Upper lobe of right lung (tissue), 1 donor: Measurements from ENCODE around the gene CLRN3. TPM values are rescaled to one million over a fixed set of nuclear protein-coding genes. Genes with fewer than 3 reads are reported as not detected.

Source experiments
- ATAC-seq: fragments of 200-7000 bp; cut with Tn5 transposase; one replicate; pipeline ENCODE4 v1.9.1; 2020; ENCODE audit warnings: mild to moderate bottlenecking, moderate library complexity
- DNase-seq: peaks from one replicate; pipeline ENCODE4 v3.0.0-alpha.2; 2020
- H3K27ac ChIP-seq: fragments of 200-600 bp; one replicate; pipeline ENCODE4 v1.8.0; 2022
- H3K27me3 ChIP-seq: fragments of 200-600 bp; one replicate; pipeline ENCODE4 v1.8.0; 2022; ENCODE audit warnings: mild to moderate bottlenecking
- H3K36me3 ChIP-seq: fragments of 200-600 bp; one replicate; pipeline ENCODE4 v1.8.0; 2022
- H3K4me1 ChIP-seq: fragments of 200-600 bp; one replicate; pipeline ENCODE4 v1.8.0; 2022
- H3K4me3 ChIP-seq: fragments of 200-600 bp; one replicate; pipeline ENCODE4 v1.8.0; 2022; ENCODE audit warnings: mild to moderate bottlenecking
- H3K9me3 ChIP-seq: fragments of 200-600 bp; one replicate; pipeline ENCODE4 v1.8.0; 2022
- intact Hi-C: fragments of 100-400 bp; cut with DNase I; formaldehyde crosslinking; loops from one replicate; pipeline ENCODE4 v1.11.0; 2022
- total RNA-seq: library from RNA; stranded (reverse); fragmentation: NEBNext Ultra II Directional; extraction: Animal tissue kit (Norgen Biotek cat#: 25700); gene quantifications from one replicate; pipeline ENCODE4 v1.2.1, GENCODE V29; 2021
- TF ChIP-seq, protein P1 (sequence below): fragments of 200-600 bp; IDR thresholded peaks from one replicate; pipeline ENCODE4 v1.8.0; 2022; ENCODE audit warnings: antibody characterized with exemption
- donor health status: DM: no; HTN: yes; CAD: no; lungs with severe emphysema.

The CLRN3 gene
- total RNA-seq, 1 donor from 2014 or later, result not detected

DNA sequence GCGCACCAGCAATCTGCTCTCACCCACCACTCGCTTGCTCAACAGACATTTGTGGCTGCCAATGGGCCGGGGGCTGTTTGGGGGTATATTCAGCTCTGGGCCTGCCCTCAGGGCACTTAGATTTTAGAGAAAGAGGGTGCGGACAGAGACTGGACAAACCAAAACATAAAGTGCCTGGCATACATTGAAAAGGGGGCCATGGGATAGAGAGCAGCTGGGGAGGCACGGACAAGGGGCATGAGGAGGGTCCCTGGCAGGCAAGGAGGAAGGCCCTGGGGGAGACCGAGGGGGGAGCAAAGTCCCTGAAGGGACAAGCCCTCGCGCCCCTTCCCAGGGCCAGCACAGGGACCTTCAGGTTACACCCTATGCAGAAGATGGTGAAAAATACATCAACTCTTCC, 43.5 kb downstream of the CLRN3 start:
- H3K27me3 ChIP-seq, result no peaks in the 10 kb centered on the region
- H3K27ac ChIP-seq, result no peak overlapping the region
- TF ChIP-seq, protein P1, sequence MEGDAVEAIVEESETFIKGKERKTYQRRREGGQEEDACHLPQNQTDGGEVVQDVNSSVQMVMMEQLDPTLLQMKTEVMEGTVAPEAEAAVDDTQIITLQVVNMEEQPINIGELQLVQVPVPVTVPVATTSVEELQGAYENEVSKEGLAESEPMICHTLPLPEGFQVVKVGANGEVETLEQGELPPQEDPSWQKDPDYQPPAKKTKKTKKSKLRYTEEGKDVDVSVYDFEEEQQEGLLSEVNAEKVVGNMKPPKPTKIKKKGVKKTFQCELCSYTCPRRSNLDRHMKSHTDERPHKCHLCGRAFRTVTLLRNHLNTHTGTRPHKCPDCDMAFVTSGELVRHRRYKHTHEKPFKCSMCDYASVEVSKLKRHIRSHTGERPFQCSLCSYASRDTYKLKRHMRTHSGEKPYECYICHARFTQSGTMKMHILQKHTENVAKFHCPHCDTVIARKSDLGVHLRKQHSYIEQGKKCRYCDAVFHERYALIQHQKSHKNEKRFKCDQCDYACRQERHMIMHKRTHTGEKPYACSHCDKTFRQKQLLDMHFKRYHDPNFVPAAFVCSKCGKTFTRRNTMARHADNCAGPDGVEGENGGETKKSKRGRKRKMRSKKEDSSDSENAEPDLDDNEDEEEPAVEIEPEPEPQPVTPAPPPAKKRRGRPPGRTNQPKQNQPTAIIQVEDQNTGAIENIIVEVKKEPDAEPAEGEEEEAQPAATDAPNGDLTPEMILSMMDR, result no peak
- DNase-seq, result no peak
- H3K4me1 ChIP-seq, result peaks cover 3% of the 10 kb centered on the region
- H3K4me3 ChIP-seq, result no peak overlapping the region
- ATAC-seq, result no peak
- intact Hi-C loops, result no loop called here
- no peaks in the 10 kb centered on the region for H3K36me3 ChIP-seq
- no peaks in the 10 kb centered on the region for H3K9me3 ChIP-seq

DNA sequence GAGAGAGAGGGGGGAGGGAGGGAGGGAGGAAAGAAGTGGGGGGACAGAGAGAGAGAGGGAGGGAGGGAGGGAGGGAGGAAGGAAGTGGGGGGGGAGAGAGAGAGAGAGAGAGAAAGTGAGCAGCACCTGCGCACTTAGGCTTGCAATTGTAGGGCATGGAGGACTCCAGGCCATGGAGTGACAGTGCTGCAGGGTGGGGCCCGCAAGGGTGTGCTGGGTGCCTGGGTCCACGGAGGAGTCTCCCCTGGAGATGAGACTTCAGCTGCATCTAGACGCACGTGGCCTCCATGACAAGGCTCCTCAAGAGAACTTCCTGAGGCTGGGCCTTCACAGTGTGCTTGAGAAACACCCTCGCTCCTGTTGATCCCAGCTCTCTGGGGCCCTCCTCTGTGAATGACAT, 44.5 kb downstream of the CLRN3 start:
- TF ChIP-seq, protein P1, result no peak
- H3K27me3 ChIP-seq, result no peaks in the 10 kb centered on the region
- ATAC-seq (no peak), DNase-seq (no peak)
- H3K4me1 ChIP-seq, result no peaks in the 10 kb centered on the region
- no peaks in the 10 kb centered on the region for H3K36me3 ChIP-seq
- intact Hi-C loops, result no loop called here
- no peak overlapping the region for H3K27ac ChIP-seq
- no peaks in the 10 kb centered on the region for H3K9me3 ChIP-seq
- H3K4me3 ChIP-seq, result no peak overlapping the region

DNA sequence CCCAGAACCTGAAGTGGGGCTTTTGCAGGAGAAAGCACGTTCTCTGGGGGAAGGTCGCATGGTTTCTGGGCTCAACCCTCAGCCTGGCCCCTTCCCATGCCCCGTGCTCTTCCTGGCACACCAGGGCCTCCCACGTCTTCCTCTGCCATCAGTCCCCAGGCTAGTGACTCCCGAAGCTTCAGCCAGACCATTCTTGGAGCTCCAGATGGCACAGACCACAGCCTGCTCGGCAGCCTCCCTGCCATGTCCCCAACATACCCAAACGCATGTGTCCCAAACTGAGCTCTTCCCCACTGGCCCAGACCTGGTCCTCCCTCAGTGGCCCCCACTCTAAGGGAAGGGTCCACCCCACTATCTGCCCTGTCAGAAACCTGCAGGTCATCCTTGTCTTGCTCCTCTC, 47.0 kb downstream of the CLRN3 start:
- Histone ChIP-seq H3K4me3 (no peak overlapping the region), H3K36me3 (no peaks in the 10 kb centered on the region), H3K4me1 (no peaks in the 10 kb centered on the region), H3K9me3 (no peaks in the 10 kb centered on the region), H3K27me3 (no peaks in the 10 kb centered on the region), H3K27ac (no peak overlapping the region)
- intact Hi-C loops, result no loop called here
- TF ChIP-seq, protein P1, result no peak
- ATAC-seq (no peak), DNase-seq (no peak)

DNA sequence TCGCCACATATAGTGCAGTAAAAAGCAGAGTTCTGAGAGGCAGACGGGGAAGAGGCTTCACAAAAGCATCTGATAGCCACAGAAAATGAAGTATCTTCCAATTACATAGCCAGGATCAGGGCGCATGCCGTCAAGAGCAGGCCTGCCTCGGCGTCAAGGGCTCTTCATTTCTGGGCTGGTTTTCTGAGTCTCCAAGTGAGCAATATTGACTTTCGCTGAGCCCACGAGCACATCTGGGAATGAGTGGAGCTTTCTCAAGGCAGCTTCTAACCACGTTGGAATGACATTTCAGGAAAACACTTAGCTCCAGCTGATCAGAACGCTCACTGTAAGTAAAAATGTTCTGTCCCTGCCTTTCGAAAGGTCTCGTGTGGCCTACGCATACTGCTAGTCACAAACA, 51.9 kb downstream of the CLRN3 start:
- ATAC-seq (peak; percentile 87), DNase-seq (no peak)
- H3K9me3 ChIP-seq, result no peaks in the 10 kb centered on the region
- peaks cover 9% of the 10 kb centered on the region for H3K27me3 ChIP-seq
- no peak overlapping the region for H3K4me3 ChIP-seq
- no peak overlapping the region for H3K27ac ChIP-seq
- intact Hi-C loops, result no loop called here
- H3K4me1 ChIP-seq, result no peaks in the 10 kb centered on the region
- TF ChIP-seq, protein P1, result no peak
- H3K36me3 ChIP-seq, result no peaks in the 10 kb centered on the region

DNA sequence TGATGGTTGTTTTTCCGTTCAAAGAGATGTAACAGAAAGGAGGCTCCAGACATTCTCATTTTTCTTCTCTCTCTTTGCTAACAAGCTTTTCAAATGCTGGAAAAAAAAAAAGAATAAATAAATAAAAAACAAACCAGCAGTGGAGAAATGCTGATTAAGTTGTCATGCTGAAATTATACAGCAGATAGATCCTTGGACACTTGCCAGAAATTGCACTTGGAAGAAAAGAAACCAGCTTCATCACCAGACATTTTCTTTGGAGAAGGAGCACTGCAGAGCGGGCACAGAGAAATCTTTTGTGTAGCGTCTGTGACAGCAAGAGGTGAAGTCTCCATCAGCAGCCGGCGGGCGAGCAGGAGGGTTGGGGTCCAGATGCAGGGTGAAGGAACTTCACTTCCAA, 55.8 kb downstream of the CLRN3 start:
- H3K9me3 ChIP-seq, result no peaks in the 10 kb centered on the region
- DNase-seq, result no peak
- ATAC-seq, result no peak
- H3K36me3 ChIP-seq, result no peaks in the 10 kb centered on the region
- intact Hi-C loops, result no loop called here
- H3K4me1 ChIP-seq, result no peaks in the 10 kb centered on the region
- peaks cover 9% of the 10 kb centered on the region for H3K27me3 ChIP-seq
- H3K27ac ChIP-seq, result no peak overlapping the region
- TF ChIP-seq, protein P1, result no peak
- H3K4me3 ChIP-seq, result no peak overlapping the region

DNA sequence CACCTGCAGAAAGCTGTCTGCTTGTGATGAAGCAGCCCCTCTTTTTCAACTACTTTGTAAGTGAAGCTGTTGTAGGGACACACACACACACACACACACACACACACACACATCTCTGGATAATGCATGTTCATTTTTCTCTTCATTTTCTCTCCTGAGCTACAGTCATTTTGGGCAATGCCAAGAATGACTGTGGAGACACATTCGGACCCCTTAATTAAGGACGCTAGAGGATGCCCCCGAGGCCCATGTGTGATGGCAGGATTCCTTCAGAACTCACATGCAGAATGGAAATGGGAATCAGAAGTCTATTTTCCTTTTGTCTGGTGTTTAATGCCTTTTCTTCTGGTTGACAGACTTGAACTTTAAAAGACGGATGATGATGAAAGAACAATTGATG, 56.6 kb downstream of the CLRN3 start:
- no peaks in the 10 kb centered on the region for H3K36me3 ChIP-seq
- DNase-seq (no peak), ATAC-seq (no peak)
- H3K4me1 ChIP-seq, result no peaks in the 10 kb centered on the region
- no peak overlapping the region for H3K27ac ChIP-seq
- no peak overlapping the region for H3K4me3 ChIP-seq
- TF ChIP-seq, protein P1, result no peak
- H3K9me3 ChIP-seq, result no peaks in the 10 kb centered on the region
- intact Hi-C loops, result no loop called here
- peaks cover 9% of the 10 kb centered on the region for H3K27me3 ChIP-seq
